GM21515 (cell line): Measurements from ENCODE around the gene FBXL7.

Experiments used
- ATAC-seq: cut with Tn5 transposase; IDR thresholded peaks from one replicate; pipeline ENCODE4 v1.9.1; 2021; ENCODE audit not compliant: unreplicated experiment

FBXL7 gene

GRCh38 chr5:15702102-15702501 lies 202.1 kb downstream of the FBXL7 start:
- ATAC-seq, result no peak

- ATAC-seq, result no peak
Measured at GRCh38 chr5:15703901-15704300, 203.9 kb downstream of the FBXL7 start.

- no peak for ATAC-seq
Measured at GRCh38 chr5:15704397-15704947, 204.5 kb downstream of the FBXL7 start.

GRCh38 chr5:15707631-15708030 lies 207.7 kb downstream of the FBXL7 start:
- no peak for ATAC-seq

GRCh38 chr5:15711892-15712291 lies 211.9 kb downstream of the FBXL7 start:
- no peak for ATAC-seq

- ATAC-seq, result no peak
Measured at GRCh38 chr5:15715535-15715934, 215.6 kb downstream of the FBXL7 start.

GRCh38 chr5:15715967-15716366 lies 216.0 kb downstream of the FBXL7 start:
- no peak for ATAC-seq

GRCh38 chr5:15717001-15717400 lies 217.0 kb downstream of the FBXL7 start:
- ATAC-seq, result no peak

- no peak for ATAC-seq
Measured at GRCh38 chr5:15718421-15719179, 218.6 kb downstream of the FBXL7 start.

- ATAC-seq, result no peak
Measured at GRCh38 chr5:15719784-15720183, 219.8 kb downstream of the FBXL7 start.

- no peak for ATAC-seq
Measured at GRCh38 chr5:15720515-15720914, 220.5 kb downstream of the FBXL7 start.

- no peak for ATAC-seq
Measured at GRCh38 chr5:15722305-15722704, 222.3 kb downstream of the FBXL7 start.

GRCh38 chr5:15727375-15727774 lies 227.4 kb downstream of the FBXL7 start:
- ATAC-seq, result no peak

- no peak for ATAC-seq
Measured at GRCh38 chr5:15728811-15729210, 228.8 kb downstream of the FBXL7 start.

- no peak for ATAC-seq
Measured at GRCh38 chr5:15731699-15732098, 231.7 kb downstream of the FBXL7 start.

- ATAC-seq, result no peak
Measured at GRCh38 chr5:15734058-15734457, 234.1 kb downstream of the FBXL7 start.

- ATAC-seq, result no peak
Measured at GRCh38 chr5:15737036-15737821, 237.2 kb downstream of the FBXL7 start.

- no peak for ATAC-seq
Measured at GRCh38 chr5:15737871-15738664, 238.1 kb downstream of the FBXL7 start.

GRCh38 chr5:15740383-15740782 lies 240.4 kb downstream of the FBXL7 start:
- no peak for ATAC-seq

GRCh38 chr5:15741591-15741990 lies 241.6 kb downstream of the FBXL7 start:
- no peak for ATAC-seq

GRCh38 chr5:15746833-15747232 lies 246.9 kb downstream of the FBXL7 start:
- no peak for ATAC-seq
